ENCODE measurements around the gene BTBD16. TPM values are rescaled to one million over a fixed set of nuclear protein-coding genes. Genes with fewer than 3 reads are reported as not detected.

The BTBD16 gene
- total RNA-seq, 2 experiments from 2014 or later, result not detected

DNA sequence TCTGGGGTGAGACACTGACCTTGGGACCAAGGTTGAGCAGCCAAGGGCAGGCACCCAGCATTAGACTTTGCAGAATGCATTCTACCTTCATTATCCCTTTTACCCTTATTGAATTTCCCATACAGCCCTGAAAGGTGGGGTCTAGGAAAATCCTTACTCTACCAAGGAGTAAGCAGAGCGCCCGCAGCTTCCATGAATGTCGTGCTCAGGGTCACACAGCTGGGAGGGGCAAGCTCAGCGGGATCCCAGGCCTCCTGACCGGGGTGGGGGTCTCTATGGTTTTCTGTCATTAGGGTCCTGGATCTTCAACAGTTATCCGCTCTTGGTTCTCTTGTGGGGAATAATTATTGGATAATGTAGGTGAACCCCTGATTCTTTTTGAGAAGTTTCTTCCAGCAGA, 30.7 kb upstream of the BTBD16 start:
- DNase-seq (no peak), ATAC-seq (ENCODE audit: low read depth) (no peak)
- Mint-ChIP-seq H3K9me3 (no peaks in the 10 kb centered on the region), H3K4me3 (no peak overlapping the region), H3K27me3 (peaks cover 4% of the 10 kb centered on the region), H3K36me3 (no peaks in the 10 kb centered on the region), H3K4me1 (no peaks in the 10 kb centered on the region), H3K27ac (no peak overlapping the region)
- POLR2A ChIA-PET, result no interaction called here

DNA sequence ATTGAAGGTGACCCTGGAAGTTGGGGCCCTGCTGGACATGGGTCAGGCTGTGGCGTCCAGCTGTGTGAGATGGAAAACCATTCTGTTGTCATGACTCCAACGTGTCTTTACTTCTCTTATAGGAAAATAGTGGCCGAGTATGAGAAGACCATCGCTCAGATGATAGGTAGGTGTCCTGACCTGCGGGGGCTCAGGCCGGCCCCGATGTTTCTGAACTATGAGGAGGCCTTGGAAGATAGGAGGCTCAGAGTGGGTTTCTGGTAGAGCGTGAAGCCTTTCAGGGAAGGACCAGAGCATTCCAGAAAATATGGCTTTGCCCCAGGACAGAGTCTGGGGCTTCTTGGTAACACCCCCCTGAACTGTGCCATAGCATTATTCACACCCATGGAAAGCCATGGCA, 29.3 kb upstream of the BTBD16 start:
- Mint-ChIP-seq H3K4me1 (no peaks in the 10 kb centered on the region), H3K36me3 (no peaks in the 10 kb centered on the region), H3K4me3 (no peak overlapping the region), H3K27me3 (no peaks in the 10 kb centered on the region), H3K9me3 (no peaks in the 10 kb centered on the region), H3K27ac (no peak overlapping the region)
- POLR2A ChIA-PET, result no interaction called here
- DNase-seq, result no peak
- no peak for ATAC-seq (ENCODE audit: low read depth)

DNA sequence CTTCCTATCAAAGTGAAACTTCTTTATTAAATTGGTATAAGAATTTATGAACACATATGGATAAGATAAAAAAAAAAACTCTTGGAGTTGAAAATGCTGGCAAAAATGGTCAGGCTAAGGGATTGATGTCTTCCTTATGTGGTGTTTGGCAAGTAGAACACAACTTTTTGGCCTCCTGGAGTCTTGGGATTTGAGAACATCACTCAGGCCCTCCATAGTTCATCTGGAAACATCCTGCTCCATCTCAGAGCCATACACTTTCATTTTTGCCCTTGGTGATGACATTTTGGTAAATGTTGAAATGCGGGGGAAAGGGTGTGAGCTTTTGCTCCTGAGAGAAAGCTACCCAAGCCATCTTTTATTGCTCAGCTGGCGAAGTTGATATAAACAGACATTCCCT, 27.5 kb upstream of the BTBD16 start:
- Mint-ChIP-seq H3K27me3 (no peaks in the 10 kb centered on the region), H3K4me3 (no peak overlapping the region), H3K9me3 (no peaks in the 10 kb centered on the region), H3K4me1 (no peaks in the 10 kb centered on the region), H3K27ac (no peak overlapping the region), H3K36me3 (no peaks in the 10 kb centered on the region)
- POLR2A ChIA-PET, result no interaction called here
- no peak for DNase-seq
- ATAC-seq (ENCODE audit: low read depth), result no peak

DNA sequence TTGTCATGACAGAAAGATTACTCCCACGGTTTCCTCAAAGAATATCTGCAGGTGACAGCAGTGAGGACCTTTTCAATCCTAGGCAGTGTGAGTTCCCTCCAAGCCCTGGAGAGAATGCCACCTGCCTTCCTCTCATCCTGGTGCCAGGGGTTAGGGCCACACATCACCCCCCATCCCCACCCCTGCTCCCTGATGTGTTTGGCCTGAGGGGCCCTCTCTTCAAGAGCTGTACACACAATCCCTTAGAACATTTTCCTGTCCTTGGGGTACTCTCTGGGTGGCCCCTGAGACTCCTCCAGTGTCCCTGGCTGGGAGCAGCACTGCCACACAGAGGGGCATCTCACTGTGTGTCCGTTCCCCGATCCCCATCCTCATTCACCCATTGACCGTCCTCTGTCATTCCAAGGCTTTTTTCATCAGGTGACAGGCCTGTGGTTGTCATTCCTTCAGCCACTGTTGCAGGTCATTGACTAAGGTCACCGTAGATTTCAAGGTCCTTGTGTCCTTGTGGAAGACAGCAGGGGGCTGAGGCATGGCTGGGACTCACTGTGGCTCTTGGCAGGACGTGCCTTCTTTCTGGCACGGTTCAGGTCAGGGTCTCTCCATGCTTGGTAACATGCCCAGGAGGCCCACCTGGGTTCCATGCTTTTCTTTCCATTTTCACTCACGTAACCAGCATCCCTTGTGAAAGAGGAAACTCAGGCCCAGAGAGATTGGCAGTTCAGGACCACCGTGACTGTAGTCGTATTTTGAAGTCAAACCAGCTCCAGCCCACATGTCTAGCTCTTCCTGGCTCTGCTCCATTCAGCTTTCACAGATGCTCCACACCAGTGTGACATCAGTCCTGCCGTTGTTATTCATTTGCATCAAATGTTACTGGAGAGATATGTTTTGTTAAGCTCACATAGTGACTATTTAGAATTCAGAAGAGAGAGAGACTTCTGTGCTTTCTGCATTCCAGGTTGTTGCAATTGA, 26.8 kb upstream of the BTBD16 start:
- no peaks in the 10 kb centered on the region for H3K9me3 Mint-ChIP-seq
- DNase-seq (no peak), ATAC-seq (ENCODE audit: low read depth) (no peak)
- H3K27me3 Mint-ChIP-seq, result no peaks in the 10 kb centered on the region
- no peaks in the 10 kb centered on the region for H3K4me1 Mint-ChIP-seq
- POLR2A ChIA-PET, result no interaction called here
- no peak overlapping the region for H3K4me3 Mint-ChIP-seq
- H3K36me3 Mint-ChIP-seq, result no peaks in the 10 kb centered on the region
- no peak overlapping the region for H3K27ac Mint-ChIP-seq

DNA sequence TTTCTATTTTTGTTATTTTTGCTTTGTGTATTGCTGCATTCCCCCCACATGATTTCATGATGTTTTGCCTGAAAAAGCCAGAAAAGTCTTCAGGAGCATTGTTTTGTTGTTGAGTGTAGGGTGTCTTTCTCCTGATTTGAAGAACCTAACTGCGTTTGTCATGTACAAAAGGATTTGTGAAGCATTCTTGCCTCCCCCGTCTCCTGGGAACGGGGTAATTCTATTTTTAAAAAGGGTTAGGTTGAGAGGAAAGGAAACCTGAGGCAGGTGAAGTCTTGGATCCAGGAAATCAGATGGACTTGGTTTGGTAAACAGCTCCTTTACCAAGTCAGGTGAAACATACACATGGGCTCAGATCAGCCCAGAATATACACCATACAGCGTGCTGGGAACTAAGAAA, 26.0 kb upstream of the BTBD16 start:
- Mint-ChIP-seq H3K4me3 (no peak overlapping the region), H3K27me3 (no peaks in the 10 kb centered on the region), H3K36me3 (no peaks in the 10 kb centered on the region), H3K27ac (no peak overlapping the region), H3K4me1 (no peaks in the 10 kb centered on the region), H3K9me3 (no peaks in the 10 kb centered on the region)
- ATAC-seq (ENCODE audit: low read depth) (no peak), DNase-seq (no peak)
- POLR2A ChIA-PET, result no interaction called here

DNA sequence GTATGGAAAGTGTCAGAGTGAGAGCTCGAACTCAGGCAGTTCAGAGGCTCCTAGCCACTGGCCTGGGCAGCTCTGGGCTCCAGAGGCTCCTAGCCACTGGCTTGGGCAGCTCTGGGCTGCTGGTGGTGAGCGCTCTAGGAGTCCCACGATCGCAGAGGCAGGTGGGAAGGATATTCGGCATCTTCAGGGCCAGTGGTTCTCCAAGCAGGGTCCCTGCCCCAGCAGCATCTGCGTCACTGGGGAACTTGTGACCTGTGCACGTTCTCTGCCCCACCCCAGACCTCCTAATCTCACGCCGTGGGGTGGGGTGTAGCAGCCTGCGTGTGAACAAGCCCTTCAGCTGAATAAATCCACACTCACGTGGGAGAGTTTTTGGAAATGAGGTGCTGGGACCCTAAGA, 25.2 kb upstream of the BTBD16 start:
- Mint-ChIP-seq H3K4me3 (no peak overlapping the region), H3K27me3 (no peaks in the 10 kb centered on the region), H3K27ac (no peak overlapping the region), H3K4me1 (no peaks in the 10 kb centered on the region), H3K36me3 (no peaks in the 10 kb centered on the region), H3K9me3 (no peaks in the 10 kb centered on the region)
- POLR2A ChIA-PET, result no interaction called here
- DNase-seq (no peak), ATAC-seq (ENCODE audit: low read depth) (no peak)

DNA sequence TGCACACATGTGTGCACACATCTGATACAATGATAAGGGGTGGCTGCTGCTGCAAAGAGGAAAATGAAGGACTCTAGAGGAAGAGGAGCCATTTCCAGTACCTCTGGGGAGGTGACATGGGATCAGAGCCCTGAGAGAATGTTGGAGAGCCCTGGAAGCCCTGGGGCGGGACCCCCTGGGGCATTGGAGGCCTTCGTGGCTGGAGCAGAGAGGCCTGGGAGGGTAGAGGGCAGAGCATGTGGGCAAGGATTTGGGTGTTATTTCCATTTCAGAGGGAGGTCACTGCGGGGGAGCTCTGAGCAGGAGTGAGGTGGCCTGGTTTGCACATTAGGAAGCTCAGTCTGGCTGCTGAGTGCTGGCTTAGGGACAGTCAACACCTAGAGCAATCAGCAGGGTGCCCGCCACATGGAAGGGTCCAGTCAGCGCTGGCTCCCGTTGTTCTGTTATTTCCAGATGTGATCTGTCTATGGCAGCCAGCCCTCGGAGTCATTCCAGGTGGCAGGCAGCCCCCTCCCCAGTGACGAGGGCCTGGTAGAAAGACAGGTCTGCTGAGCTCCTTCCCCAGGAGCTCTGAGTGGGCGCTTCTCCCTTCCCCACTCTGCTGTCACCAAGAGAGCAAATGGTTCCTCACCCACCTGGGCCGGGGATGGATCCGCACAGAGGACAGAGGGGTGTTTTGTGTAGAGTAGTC, 24.1 kb upstream of the BTBD16 start:
- Mint-ChIP-seq H3K36me3 (no peaks in the 10 kb centered on the region), H3K4me3 (no peak overlapping the region), H3K4me1 (no peaks in the 10 kb centered on the region), H3K9me3 (no peaks in the 10 kb centered on the region), H3K27ac (no peak overlapping the region), H3K27me3 (no peaks in the 10 kb centered on the region)
- DNase-seq (no peak), ATAC-seq (ENCODE audit: low read depth) (no peak)
- POLR2A ChIA-PET, result no interaction called here

DNA sequence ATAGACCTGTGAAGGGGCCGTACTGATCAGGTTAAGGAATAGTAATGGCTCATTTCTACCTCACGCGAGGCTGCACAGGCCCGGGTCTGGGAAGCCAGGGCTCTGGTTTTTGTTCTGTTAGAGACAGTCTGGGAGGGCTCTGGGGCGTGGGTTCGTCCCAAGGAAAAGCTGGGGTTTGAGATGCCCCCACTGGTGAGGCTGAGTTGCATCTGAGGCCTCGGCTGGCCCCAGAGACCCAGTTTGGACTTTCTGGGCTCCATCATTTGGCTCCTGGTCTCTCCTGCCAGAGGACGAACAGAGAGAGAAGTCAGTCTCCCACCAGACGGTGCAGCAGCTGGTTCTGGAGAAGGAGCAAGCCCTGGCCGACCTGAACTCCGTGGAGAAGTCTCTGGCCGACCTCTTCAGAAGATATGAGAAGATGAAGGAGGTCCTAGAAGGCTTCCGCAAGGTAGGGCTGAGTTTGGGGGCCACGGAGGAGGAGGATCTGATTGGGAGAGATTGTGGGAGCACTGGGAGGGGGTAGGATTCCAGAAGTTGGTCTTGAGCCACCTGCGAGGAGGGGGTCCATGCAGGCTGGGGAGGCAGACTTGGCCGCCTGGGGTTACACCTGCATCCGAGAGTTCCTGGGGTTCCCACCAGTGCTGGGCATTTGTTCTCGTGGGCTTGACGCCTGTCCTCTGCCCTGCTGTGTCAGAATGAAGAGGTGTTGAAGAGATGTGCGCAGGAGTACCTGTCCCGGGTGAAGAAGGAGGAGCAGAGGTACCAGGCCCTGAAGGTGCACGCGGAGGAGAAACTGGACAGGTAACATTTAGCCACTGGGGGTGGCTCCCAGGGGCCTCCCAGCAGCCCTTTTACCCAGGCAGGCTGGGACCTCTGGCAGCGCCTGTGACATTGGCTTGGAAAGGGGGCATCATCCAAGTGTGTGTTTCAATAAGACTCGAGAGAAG, 22.5 kb upstream of the BTBD16 start:
- no peak overlapping the region for H3K27ac Mint-ChIP-seq
- H3K4me1 Mint-ChIP-seq, result no peaks in the 10 kb centered on the region
- no peaks in the 10 kb centered on the region for H3K36me3 Mint-ChIP-seq
- H3K4me3 Mint-ChIP-seq, result no peak overlapping the region
- POLR2A ChIA-PET, result no interaction called here
- no peaks in the 10 kb centered on the region for H3K27me3 Mint-ChIP-seq
- H3K9me3 Mint-ChIP-seq, result no peaks in the 10 kb centered on the region
- DNase-seq, result no peak
- ATAC-seq (ENCODE audit: low read depth), result no peak

DNA sequence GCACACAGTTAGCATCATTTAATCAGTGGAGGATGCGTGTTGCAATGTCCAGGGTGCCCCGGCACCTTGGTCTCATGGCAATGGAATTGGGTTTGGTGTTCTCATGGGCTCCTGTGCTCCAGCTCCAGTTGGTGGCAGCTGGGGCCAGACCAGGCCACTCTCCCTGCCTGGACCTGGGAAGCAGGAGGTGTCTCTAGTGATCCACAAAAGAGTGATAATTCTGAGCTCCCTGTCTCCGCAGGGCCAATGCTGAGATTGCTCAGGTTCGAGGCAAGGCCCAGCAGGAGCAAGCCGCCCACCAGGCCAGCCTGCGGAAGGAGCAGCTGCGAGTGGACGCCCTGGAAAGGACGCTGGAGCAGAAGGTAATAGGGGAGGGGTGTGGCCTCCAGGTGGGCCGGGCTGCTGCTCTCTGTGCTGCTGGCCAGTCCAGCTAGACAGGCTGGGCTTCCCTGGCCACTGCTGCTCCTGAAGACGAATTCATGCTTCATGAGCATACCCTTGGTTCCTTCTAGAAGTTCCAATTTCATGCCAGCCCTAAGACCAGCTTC, 21.7 kb upstream of the BTBD16 start:
- Mint-ChIP-seq H3K4me1 (no peaks in the 10 kb centered on the region), H3K9me3 (no peaks in the 10 kb centered on the region), H3K36me3 (no peaks in the 10 kb centered on the region), H3K27ac (no peak overlapping the region), H3K4me3 (no peak overlapping the region), H3K27me3 (no peaks in the 10 kb centered on the region)
- no peak for ATAC-seq (ENCODE audit: low read depth)
- POLR2A ChIA-PET, result no interaction called here
- no peak for DNase-seq

DNA sequence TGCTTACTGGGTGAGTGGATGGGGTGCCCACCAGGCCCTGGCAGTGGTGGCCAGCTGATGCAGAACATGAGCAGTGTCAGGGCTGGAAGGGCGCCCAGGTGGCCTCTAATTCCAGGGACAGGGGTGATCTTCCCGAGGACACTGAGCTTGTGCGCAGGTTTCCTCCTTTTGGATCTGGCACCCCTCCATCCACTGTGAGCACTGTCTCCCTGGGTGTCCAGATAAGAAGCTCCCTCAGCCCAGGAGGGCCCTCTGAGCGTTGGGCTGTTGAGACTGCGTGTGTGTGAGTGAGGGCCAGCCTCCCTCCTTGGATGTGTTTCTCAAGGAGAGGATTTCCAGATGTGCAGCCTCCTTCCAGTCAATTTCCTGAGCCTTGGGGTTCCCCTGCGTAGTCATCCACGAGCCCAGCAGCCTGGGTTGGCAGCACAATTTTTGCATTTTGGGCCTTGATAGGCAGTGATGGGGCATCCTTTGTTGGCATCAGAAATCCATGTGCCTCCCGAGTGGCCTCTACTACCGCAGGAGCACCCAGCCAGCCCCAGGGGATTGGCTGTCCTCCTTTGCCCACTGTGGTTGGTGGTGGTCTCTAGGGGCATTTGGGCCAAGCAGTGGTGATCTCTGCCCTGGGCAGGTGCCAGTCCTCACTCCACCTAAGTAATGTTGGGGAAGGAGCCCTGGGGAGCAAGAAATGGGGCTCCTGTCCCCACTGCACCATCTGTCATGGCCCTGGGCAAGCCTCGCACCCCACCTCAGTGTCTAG, 20.9 kb upstream of the BTBD16 start:
- Mint-ChIP-seq H3K27me3 (no peaks in the 10 kb centered on the region), H3K27ac (no peak overlapping the region), H3K4me3 (no peak overlapping the region), H3K36me3 (no peaks in the 10 kb centered on the region), H3K4me1 (no peaks in the 10 kb centered on the region), H3K9me3 (no peaks in the 10 kb centered on the region)
- no peak for DNase-seq
- POLR2A ChIA-PET, result no interaction called here
- ATAC-seq (ENCODE audit: low read depth), result no peak

DNA sequence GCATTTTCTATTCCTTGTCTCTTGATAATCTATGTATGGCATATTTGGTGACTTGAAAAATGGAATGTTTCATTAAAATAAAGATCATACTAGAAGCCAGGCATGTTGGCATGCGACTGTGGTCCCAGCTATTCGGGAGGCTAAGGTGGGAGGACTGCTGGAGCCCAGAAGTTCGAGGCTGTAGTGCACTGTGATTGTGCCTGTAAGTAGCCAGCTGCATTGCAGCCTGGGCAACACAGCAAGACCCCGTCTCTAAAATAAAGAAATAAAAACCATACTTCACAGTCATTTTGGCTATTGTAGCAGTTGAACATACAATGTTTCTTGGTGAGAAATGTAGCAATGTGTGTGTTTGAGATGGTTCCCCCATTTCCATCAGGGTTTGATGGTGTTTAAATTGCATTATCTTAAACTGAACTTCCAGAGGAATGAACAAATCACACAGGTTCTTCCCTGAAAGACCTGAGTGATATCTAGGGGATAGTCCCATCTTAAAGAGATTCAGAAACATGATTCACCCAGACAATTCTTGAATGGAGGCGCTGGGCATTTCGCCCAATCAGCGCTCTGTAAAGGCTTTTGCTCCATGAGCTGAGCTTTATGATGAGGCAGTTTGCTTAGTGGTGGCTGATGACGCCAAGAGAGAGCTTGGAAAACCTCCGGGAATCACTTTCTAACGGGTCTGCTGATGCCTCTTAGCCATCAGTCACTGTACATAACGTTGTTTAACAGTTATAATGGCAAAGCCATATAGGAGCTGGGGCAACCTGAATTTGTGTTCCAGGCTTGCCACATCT, 19.4 kb upstream of the BTBD16 start:
- H3K27ac Mint-ChIP-seq, result no peak overlapping the region
- DNase-seq (no peak), ATAC-seq (ENCODE audit: low read depth) (no peak)
- H3K27me3 Mint-ChIP-seq, result no peaks in the 10 kb centered on the region
- no peaks in the 10 kb centered on the region for H3K4me1 Mint-ChIP-seq
- POLR2A ChIA-PET, result interaction anchor here (0.6 kb wide), 1 partner anchor 288 kb away, joined by 3 read pairs; no protein-coding TSS in a partner anchor
- H3K4me3 Mint-ChIP-seq, result no peak overlapping the region
- H3K36me3 Mint-ChIP-seq, result no peaks in the 10 kb centered on the region
- no peaks in the 10 kb centered on the region for H3K9me3 Mint-ChIP-seq

DNA sequence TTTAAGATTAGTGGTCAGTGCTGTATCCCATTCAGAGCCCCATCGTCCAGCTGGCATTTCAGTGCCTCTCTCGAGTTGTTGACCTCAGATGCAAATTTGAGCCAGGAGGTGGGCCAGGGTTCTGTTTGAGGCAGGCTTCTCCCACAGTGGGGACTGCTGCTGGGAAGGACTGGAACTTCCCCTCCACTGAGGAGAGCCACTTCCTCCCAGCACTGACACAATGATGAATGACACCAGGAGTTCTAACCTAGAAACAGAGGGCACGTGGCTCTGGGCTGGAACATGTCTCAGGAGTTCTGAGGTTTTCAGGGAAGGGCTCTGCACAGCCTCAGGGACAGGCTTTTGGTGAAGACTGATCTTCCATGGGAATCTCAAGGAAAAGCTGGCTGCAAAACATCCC, 18.3 kb upstream of the BTBD16 start:
- H3K4me3 Mint-ChIP-seq, result no peak overlapping the region
- H3K9me3 Mint-ChIP-seq, result no peaks in the 10 kb centered on the region
- no peaks in the 10 kb centered on the region for H3K4me1 Mint-ChIP-seq
- ATAC-seq (ENCODE audit: low read depth) (no peak), DNase-seq (no peak)
- no peaks in the 10 kb centered on the region for H3K36me3 Mint-ChIP-seq
- no peak overlapping the region for H3K27ac Mint-ChIP-seq
- peaks cover 2% of the 10 kb centered on the region for H3K27me3 Mint-ChIP-seq
- POLR2A ChIA-PET, result interaction anchor here (0.6 kb wide), 1 partner anchor 633 kb away, joined by 3 read pairs; no protein-coding TSS in a partner anchor
